VCaP (cell line): Measurements from ENCODE around the gene COPZ2.

Source experiments
- H3K27ac ChIP-seq: fragments of 450-650 bp; 2 replicates; pipeline ENCODE4 v1.5.1; 2017
- TF ChIP-seq, protein P1 (sequence below): fragments of 450-650 bp; conservative IDR thresholded peaks from 2 replicates; pipeline ENCODE4 v1.5.1; 2017; ENCODE audit warnings: mild to moderate bottlenecking, moderate library complexity

Gene COPZ2

DNA sequence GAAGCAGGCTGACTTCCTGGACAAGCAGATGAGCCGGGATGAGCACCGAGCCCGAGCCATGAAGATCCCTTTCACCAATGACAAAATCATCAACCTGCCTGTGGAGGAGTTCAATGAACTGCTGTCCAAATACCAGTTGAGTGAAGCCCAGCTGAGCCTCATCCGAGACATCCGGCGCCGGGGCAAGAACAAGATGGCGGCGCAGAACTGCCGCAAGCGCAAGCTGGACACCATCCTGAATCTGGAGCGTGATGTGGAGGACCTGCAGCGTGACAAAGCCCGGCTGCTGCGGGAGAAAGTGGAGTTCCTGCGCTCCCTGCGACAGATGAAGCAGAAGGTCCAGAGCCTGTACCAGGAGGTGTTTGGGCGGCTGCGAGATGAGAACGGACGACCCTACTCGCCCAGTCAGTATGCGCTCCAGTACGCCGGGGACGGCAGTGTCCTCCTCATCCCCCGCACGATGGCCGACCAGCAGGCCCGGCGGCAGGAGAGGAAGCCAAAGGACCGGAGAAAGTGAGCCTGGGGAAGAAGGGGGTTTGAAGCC, 21.6 kb upstream of the COPZ2 start:
- H3K27ac ChIP-seq = no peak overlapping the region
- TF ChIP-seq, protein P1, sequence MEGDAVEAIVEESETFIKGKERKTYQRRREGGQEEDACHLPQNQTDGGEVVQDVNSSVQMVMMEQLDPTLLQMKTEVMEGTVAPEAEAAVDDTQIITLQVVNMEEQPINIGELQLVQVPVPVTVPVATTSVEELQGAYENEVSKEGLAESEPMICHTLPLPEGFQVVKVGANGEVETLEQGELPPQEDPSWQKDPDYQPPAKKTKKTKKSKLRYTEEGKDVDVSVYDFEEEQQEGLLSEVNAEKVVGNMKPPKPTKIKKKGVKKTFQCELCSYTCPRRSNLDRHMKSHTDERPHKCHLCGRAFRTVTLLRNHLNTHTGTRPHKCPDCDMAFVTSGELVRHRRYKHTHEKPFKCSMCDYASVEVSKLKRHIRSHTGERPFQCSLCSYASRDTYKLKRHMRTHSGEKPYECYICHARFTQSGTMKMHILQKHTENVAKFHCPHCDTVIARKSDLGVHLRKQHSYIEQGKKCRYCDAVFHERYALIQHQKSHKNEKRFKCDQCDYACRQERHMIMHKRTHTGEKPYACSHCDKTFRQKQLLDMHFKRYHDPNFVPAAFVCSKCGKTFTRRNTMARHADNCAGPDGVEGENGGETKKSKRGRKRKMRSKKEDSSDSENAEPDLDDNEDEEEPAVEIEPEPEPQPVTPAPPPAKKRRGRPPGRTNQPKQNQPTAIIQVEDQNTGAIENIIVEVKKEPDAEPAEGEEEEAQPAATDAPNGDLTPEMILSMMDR = no peak

DNA sequence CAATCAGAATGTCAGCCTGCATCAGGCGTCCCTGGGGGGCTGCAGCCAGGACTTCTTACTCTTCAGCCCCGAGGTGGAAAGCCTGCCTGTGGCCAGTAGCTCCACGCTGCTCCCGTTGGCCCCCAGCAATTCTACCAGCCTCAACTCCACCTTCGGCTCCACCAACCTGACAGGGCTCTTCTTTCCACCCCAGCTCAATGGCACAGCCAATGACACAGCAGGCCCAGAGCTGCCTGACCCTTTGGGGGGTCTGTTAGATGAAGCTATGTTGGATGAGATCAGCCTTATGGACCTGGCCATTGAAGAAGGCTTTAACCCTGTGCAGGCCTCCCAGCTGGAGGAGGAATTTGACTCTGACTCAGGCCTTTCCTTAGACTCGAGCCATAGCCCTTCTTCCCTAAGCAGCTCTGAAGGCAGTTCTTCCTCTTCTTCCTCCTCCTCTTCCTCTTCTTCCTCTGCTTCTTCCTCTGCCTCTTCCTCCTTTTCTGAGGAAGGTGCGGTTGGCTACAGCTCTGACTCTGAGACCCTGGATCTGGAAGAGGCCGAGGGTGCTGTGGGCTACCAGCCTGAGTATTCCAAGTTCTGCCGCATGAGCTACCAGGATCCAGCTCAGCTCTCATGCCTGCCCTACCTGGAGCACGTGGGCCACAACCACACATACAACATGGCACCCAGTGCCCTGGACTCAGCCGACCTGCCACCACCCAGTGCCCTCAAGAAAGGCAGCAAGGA, 21.0 kb upstream of the COPZ2 start:
- H3K27ac ChIP-seq = no peak overlapping the region
- TF ChIP-seq, protein P1 = no peak

- TF ChIP-seq, protein P1 = no peak
- H3K27ac ChIP-seq = no peak overlapping the region
Observed at GRCh38 chr17:48057626-48058025, 20.0 kb upstream of the COPZ2 start.

DNA sequence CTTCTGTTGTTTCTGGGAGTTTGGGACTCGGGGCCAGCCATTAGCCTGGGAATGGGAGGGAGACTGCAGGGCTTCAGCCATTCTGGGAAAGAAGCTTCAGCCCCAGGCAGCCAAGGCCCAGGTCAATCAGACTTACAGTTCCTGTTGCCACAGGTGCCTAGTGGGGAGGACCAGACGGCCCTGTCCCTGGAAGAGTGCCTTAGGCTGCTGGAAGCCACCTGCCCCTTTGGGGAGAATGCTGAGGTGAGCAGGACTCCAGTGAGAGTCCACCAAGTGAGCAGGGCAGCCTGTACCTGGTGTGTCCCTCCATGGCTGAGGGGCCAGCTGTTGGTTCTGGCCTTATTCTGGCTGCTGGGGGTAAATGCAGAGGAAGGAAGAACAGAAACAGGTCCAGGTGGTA, 19.3 kb upstream of the COPZ2 start:
- no peak overlapping the region for H3K27ac ChIP-seq
- TF ChIP-seq, protein P1 = no peak

GRCh38 chr17:48056246-48056745, 18.7 kb upstream of the COPZ2 start:
- H3K27ac ChIP-seq = no peak overlapping the region

DNA sequence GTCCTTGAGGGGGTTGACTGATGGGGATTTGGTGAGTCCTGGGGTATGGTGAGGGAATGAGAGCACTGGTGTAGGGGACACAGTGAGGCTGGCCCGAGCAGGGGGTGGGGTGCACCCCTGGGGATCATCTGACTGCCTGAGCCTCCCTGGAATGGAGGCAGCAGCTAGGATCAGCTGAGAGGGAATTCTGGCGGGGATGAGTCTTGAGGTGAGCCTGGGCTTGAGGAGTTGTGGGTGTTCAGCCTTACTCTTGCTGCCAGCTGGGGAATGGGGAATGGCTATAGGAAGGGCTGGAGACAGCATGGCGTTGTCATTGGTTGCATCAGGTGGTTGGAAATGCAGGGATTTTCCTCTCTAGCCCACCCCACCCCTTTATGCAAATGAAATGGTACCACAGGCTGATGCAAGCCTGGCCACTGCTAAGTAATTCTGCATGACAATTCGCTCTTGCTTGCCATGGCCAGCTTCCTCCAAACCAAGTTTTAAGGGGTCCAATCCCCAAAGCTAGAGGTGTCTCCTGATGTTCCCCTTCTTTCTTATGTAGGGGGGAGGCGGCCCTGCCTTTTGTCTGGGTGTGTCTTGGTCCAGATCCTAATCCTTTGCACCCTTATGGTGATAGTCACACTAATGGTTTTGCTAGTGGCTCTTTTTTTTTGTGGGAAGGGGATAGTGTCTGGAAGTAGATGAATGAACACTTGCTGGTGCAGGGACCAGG, 18.1 kb upstream of the COPZ2 start:
- TF ChIP-seq, protein P1 = no peak
- H3K27ac ChIP-seq = no peak overlapping the region

More at GRCh38 chr17:48056246-48056745, 18.7 kb upstream of the COPZ2 start:
- TF ChIP-seq, protein P1 = no peak
